Body of pancreas (tissue), 4 donors: ENCODE data around the gene IKZF2. TPM values are rescaled to one million over a fixed set of nuclear protein-coding genes. Genes with fewer than 3 reads are reported as not detected.

ENCODE experiments used
- ATAC-seq: fragments of 150-250 bp; one replicate; pipeline ENCODE4 v1.9.1; 2016
- DNase-seq, 4 donors: peaks; one replicate each; pipeline ENCODE4 v3.0.0-alpha.2; 2019
- H3K27ac ChIP-seq, 4 donors: fragments of 200-600 bp; sonication (generic); 1 replicate in 3 of 4; 2 replicates in 1 of 4; pipeline versions ENCODE4 v1.5.1 to v1.6.1; 2016 to 2019; ENCODE audit warnings: mild to moderate bottlenecking in 1 of 4, mixed read lengths in 1 of 4, moderate library complexity in 1 of 4
- H3K27me3 ChIP-seq, 2 donors: fragments of 200-600 bp; sonication (generic); one replicate each; pipeline ENCODE4 v1.6.0; 2016; ENCODE audit warnings: mild to moderate bottlenecking in 1 of 2
- H3K36me3 ChIP-seq, 2 donors: fragments of 200-600 bp; sonication (generic); replicated peaks in 1 of 2; 2 replicates each; pipeline ENCODE4 v1.5.1; 2016; ENCODE audit warnings: low read depth in 2 of 2; ENCODE audit not compliant: insufficient read depth in 1 of 2
- H3K4me1 ChIP-seq: fragments of 200-600 bp; sonication (generic); one replicate; pipeline ENCODE4 v1.6.0; 2016
- H3K4me3 ChIP-seq, 2 donors: fragments of 200-600 bp; sonication (generic); 1 replicate in 1 of 2; 2 replicates in 1 of 2; pipeline ENCODE4 v1.5.1; 2016 to 2019
- H3K9me3 ChIP-seq, 3 donors: fragments of 200-600 bp; sonication (generic); 1 replicate in 2 of 3; 2 replicates in 1 of 3; pipeline ENCODE4 v1.5.1; 2016
- POLR2A ChIP-seq, 3 donors: fragments of 450-650 bp; IDR thresholded peaks; one replicate each; pipeline ENCODE4 v1.6.1; 2016; ENCODE audit warnings: antibody characterized with exemption in 3 of 3, mild to moderate bottlenecking in 2 of 3
- WGBS, 2 donors: methylation state at CpG; one replicate each; pipeline ENCODE4 v1.1.5; 2017; 5-methylcytosine and 5-hydroxymethylcytosine counted together
- intact Hi-C: fragments of 100-400 bp; cut with DNase I; formaldehyde crosslinking; loops from one replicate; pipeline ENCODE4 v1.15.1; 2023
- total RNA-seq, 2 donors: library from RNA; depleted of rRNA; stranded (reverse); fragments of >200 nt; gene quantifications; one replicate each; pipeline ENCODE4 v1.1.0, GENCODE V29; 2016
- TF ChIP-seq, protein P1 (sequence below), 7 experiments: fragments of 450-650 bp in 4 of 7; fragments of 200-600 bp in 3 of 7; sonication (generic) in 3 of 7; IDR thresholded peaks; one replicate each; pipeline ENCODE4 v1.5.1; 2016 to 2019; ENCODE audit warnings: antibody characterized with exemption in 7 of 7

Gene IKZF2
- total RNA-seq, 2 donors from 2014 or later, result 1.3 to 3.9 TPM

DNA sequence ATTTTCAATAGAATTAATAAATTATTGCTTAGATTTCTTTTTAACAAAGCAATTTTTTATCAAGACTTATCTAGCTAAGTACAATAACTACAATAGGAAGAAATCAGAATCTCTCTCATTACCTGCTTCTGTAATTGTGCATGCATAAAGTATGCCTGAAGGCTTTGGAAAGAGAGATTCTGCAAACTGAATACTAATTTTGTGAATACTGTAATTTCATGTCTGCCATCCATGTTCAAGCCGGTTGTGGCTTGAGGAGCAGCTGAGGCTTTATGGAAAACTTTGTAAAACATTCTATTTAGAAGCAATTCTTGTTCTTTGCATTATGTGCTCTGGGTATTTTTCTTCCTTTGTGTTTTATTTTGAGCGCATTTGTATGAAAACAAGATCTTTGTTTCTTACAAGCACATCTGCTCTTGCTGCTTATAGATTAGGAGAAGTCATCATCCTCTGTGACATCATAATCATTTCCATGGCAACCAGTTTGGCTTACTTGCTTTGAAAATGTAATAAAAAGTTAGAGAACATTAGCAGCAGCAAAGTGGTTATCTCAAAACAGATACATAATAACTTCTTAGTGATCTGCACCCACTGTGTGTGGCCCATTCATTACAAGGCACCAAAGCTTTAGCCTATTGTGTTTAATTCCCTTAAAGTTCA lies 16.0 kb upstream of the IKZF2 start:
- TF ChIP-seq POLR2A (IDR thresholded peaks at IDR 0.05), result no peak
- TF ChIP-seq, protein P1, sequence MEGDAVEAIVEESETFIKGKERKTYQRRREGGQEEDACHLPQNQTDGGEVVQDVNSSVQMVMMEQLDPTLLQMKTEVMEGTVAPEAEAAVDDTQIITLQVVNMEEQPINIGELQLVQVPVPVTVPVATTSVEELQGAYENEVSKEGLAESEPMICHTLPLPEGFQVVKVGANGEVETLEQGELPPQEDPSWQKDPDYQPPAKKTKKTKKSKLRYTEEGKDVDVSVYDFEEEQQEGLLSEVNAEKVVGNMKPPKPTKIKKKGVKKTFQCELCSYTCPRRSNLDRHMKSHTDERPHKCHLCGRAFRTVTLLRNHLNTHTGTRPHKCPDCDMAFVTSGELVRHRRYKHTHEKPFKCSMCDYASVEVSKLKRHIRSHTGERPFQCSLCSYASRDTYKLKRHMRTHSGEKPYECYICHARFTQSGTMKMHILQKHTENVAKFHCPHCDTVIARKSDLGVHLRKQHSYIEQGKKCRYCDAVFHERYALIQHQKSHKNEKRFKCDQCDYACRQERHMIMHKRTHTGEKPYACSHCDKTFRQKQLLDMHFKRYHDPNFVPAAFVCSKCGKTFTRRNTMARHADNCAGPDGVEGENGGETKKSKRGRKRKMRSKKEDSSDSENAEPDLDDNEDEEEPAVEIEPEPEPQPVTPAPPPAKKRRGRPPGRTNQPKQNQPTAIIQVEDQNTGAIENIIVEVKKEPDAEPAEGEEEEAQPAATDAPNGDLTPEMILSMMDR (IDR thresholded peaks at IDR 0.05), result no peak
- Histone ChIP-seq H3K9me3 (no peaks in the 10 kb centered on the region), H3K36me3 (no peaks in the 10 kb centered on the region), H3K27ac (no peak overlapping the region), H3K4me1 (no peaks in the 10 kb centered on the region), H3K27me3 (no peaks in the 10 kb centered on the region), H3K4me3 (no peak overlapping the region)
- DNase-seq, result no peak
- intact Hi-C loops, result no loop called here
- 82% methylated on average over 2 of the region's 2 CpGs for WGBS, 2 donors
- no peak for ATAC-seq

DNA sequence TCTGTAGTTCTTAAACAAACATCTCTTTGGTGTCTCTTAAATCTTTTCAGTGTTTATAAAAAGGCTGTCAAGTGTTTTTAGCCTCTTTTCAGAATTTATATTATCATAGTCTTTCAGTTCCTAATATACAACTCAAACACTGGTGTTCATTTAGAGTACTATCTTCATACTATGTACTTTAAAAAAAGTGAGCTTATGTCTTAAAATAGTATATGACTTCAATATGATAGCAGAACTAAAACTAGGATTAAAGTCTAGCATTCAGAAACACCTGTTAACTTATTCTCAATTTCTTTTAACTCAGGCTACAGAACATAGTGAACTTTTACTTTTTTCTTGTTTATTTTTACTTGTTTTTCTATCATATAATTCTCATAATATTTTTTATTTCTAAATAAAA lies 14.7 kb upstream of the IKZF2 start:
- ATAC-seq (no peak), DNase-seq (no peak)
- intact Hi-C loops, result no loop called here
- no peak for TF ChIP-seq POLR2A (IDR thresholded peaks at IDR 0.05)
- TF ChIP-seq, protein P1 (IDR thresholded peaks at IDR 0.05), result no peak
- no peaks in the 10 kb centered on the region for H3K4me1 ChIP-seq
- H3K9me3 ChIP-seq, result no peaks in the 10 kb centered on the region
- no peaks in the 10 kb centered on the region for H3K36me3 ChIP-seq
- no peak overlapping the region for H3K4me3 ChIP-seq
- H3K27ac ChIP-seq, result no peak overlapping the region
- no peaks in the 10 kb centered on the region for H3K27me3 ChIP-seq

DNA sequence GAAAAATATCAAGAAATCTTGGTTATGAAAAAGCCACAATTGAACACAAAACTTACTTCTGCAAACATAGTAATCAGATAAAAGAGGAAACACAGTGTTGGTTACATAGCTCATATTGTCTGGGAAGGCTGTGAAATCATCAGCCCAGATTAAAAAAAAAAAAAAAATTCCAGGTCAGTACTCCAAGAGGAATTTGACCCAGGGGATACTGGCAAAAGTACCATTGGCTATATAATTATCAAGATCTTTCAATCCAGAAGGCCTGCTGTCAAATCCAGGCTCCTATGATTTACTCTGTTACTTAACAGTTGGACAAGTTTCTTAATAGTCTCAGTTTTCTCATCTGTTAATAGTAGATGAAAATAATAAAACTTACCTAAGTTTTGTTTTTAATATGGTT lies 12.9 kb upstream of the IKZF2 start:
- ATAC-seq (no peak), DNase-seq (no peak)
- Histone ChIP-seq H3K4me3 (no peak overlapping the region), H3K4me1 (no peaks in the 10 kb centered on the region), H3K9me3 (no peaks in the 10 kb centered on the region), H3K36me3 (no peaks in the 10 kb centered on the region), H3K27ac (no peak overlapping the region), H3K27me3 (no peaks in the 10 kb centered on the region)
- intact Hi-C loops, result no loop called here
- TF ChIP-seq POLR2A (IDR thresholded peaks at IDR 0.05), result no peak
- TF ChIP-seq, protein P1 (IDR thresholded peaks at IDR 0.05), result no peak

DNA sequence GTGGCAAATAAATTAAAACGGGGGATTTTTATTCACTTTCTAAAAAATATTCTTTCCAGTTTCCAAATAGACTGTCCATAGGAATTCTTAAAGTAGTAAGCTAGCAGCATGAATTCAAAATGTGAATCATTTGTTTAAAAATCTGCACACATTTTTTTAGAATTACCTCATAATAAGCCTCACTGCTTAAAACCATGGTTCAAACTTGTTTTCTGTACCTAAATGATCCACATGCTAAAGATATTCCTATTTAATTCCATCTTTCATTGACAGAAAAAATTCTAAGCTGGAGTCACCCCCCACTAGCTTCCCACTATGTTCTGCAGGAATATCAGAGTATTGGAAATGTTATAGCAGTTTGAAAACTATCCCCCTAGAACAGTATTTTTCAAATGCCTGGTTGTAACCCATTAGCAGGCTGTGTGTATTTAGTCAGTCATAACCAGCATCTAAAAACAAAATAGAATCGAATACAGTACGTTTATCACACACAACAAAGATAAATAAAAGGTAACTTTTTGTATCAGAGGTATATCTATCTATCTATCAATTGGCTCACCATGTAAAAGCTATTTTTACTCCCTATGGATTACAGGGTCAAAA lies 11.2 kb upstream of the IKZF2 start:
- WGBS, 2 donors, result 65 to 66% methylated on average over 3 of the region's 3 CpGs

More for the DNA sequence above, 11.2 kb upstream of the IKZF2 start:
- intact Hi-C loops, result no loop called here
- H3K4me3 ChIP-seq, result no peak overlapping the region
- H3K9me3 ChIP-seq, result no peaks in the 10 kb centered on the region
- no peak overlapping the region for H3K27ac ChIP-seq
- no peak for TF ChIP-seq POLR2A (IDR thresholded peaks at IDR 0.05)
- TF ChIP-seq, protein P1 (IDR thresholded peaks at IDR 0.05), result no peak
- H3K4me1 ChIP-seq, result no peaks in the 10 kb centered on the region
- ATAC-seq, result no peak
- no peaks in the 10 kb centered on the region for H3K27me3 ChIP-seq
- H3K36me3 ChIP-seq, result no peaks in the 10 kb centered on the region
- no peak for DNase-seq
